HT1080 (cell line): ENCODE measurements around the gene PHACTR1. TPM values are rescaled to one million over a fixed set of nuclear protein-coding genes. Genes with fewer than 3 reads are reported as not detected.
"Not testable (repeated sequence)": the region's sequence is repeated elsewhere in the genome, so short reads cannot be mapped to it uniquely, and the experiment has no call there.

Source experiments
- DNase-seq: peaks from one replicate; pipeline ENCODE4 v3.0.0-alpha.2; 2015; ENCODE audit warnings: low read depth
- total RNA-seq: library from RNA; depleted of rRNA; stranded (reverse); fragments of >200 nt; shearing (Covaris generic); gene quantifications from 2 replicates; pipeline ENCODE4 v1.2.3, GENCODE V29; 2014

PHACTR1 gene
- total RNA-seq, 1 experiment from 2014 or later = 7.8 TPM

DNA sequence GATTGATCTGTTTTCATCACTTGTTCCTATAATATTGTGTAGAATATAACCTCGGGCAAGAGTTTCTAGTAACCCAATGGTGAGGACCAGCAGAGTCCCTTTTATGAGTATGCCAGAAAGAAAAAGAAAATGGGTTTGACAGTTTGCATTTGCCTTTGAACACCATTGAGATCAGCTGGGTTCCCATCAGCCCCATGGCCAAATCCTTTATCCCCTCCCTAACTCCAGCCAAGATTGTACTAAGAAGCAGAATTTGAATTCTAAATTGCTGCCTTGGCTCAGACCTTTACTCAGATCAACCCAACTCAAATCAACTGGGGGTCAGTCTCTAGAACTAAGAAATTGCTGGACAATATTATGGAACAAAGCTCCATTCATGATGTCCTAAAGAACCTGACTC lies 424.4 kb downstream of the PHACTR1 start:
- no peak for DNase-seq

DNA sequence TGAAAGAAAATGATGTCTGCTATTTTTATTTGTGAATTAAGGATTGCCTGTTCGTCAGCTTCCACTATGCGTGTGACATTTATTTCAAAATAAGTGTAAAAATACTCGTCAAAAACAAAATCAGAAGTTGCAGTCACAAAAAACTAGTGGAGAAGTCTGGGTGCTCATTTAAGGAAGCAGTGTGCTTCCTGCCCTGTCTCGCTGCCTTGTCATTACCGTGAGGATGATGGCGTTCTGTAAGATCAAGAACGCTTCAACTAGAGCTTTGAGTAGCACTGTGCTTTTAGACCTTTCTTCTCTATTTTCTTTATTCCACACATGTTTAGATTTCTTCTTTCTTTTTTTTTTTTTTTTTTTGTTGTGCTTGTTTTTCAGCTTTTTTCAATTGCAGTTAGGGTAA lies 424.8 kb downstream of the PHACTR1 start:
- DNase-seq = no peak

DNA sequence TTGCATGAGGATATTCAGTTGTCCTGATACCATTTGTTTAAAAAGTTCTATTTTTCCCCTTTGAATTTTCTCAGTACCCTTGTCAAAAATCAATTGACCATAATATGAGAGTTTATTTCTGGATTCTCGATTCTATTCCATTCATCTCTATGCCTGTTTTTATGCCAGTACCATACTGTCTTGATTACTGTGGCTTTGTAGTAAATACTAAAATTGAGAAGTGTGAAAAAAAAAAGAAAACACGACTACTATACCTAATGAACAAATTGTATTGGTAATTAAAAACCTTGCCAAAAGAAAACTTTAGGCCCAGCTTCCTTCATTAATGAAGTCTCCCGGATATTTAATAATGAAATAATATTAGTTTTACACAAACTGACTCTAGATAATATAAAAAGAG lies 426.0 kb downstream of the PHACTR1 start:
- DNase-seq = no peak

DNA sequence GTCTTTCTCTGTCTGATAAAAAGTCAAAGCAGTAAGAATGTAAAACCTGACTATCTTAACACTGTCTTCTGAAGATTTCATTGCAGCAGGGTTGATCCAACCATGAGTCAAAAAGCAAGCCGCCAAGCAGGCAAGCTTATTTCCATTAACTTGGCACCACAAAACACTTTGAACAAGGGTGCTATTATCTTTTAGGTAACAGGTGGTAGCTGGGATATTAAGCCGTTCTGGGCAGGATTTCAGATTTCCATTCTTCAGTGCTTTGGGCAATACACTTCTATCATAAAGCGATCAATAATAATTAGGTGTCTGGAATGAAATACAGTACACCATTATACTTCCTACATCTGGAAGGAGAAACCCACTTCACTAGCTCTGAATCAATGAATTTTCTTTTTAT lies 429.9 kb downstream of the PHACTR1 start:
- no peak for DNase-seq

DNA sequence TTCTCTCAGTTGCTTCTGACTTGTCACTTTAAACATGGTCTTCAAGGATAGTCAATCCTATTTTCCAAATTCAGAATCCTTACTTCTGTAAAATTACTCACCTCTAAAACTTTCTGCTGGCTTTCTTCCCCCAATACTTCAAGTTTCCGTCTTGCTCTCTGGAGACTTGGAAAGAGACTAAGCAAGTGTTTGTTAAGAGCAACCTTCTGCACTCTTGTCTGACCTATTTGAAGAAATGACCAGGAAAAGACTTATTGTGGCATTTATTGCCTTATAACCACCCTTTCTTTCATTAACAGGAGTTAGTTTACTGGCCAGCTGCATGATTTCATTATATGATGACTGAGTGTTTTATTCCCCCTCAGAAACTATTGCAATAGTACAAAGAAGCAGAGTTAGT lies 430.8 kb downstream of the PHACTR1 start:
- DNase-seq = no peak

DNA sequence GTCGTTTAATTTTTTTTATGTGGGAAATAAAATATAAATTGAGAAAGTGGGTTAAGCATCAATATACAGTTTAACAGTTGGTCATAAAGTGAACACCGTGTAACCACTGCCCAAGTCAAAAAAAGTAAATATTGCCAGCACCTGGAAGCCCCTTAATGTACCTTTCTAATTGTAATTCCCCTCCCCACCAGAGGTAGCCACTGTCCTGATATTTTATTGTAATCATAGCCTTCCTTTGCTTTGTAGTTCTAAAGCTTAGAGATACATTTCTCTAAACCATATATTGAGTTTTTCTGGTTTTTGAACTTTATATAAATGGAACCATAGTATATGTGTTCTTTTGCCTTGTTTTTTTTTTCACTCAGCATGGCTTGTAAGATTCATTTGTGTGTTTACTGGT lies 431.2 kb downstream of the PHACTR1 start:
- DNase-seq = no peak

DNA sequence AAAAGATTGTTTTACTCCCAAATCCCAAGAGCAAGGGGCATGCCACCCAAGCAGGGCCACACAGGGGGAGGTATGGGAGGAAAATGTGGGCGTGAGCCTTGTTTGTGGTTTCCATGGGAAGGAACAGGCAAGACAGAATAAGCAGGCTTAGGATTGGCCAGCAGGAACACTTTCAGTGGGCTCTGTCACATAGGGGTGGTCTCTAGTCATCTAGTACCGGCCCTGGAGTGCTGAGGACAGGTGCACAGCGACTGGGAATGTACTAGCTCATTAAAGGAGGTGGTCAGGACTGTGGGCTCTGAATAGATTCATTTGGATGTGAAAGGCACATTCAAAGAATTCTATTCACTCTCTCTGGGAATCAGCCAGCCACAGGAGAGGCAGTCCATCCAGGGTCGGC lies 436.2 kb downstream of the PHACTR1 start:
- DNase-seq = no peak

DNA sequence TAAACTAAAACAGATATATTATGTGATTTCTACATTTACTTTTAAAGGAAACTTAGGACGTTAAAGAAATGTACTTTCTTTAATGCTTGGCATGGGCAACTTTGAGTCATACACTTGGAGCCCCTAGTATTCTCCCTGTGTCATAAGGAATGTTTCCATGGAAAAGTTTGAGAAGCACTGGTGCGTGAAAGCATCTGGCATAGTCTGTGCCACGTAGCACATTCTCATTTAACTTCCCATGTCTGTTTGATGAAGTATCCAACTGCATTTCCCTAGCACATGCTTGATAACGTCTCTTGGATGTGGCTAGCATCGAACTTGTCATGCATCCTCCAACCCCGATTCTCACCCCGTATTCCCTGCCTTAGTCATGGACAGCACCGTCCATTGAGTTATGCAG lies 439.8 kb downstream of the PHACTR1 start:
- no peak for DNase-seq

DNA sequence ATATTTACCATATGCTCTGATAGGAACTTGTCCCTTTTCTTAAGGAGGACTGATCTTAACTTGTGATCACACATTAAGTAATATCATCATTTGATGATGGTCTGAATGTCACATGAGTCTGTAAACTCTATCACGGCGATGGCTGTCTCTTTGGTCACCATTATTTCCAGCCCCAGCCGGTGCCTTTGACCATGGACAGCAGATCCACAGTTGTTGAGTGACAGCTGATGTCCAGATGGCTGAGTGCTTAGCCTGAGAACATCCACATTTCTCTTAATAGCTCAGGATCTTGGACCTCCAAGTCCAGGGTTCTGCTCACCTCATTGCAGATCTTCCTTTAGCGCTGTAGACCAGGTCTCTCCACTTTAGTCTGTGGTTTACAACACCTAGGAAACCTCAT lies 440.7 kb downstream of the PHACTR1 start:
- DNase-seq = no peak

DNA sequence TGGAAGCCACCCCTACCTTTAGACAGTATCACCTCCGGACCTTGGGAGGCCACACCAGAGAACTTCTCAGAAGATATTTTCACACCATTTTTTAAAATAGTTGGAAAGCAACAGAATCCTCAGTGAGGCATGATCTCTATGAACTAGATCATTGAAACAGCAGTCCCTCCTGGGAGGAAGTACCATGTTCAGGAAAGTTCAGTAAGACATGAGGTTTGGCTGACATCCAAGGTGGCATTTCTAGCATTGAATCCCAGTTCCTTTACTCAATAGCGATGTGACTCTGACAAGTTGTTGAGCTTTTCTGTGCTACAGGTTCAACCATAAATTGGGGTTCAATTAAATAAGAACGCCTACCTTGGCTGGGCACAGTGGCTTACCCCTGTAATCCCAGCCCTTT lies 442.7 kb downstream of the PHACTR1 start:
- DNase-seq = peak; percentile 36

DNA sequence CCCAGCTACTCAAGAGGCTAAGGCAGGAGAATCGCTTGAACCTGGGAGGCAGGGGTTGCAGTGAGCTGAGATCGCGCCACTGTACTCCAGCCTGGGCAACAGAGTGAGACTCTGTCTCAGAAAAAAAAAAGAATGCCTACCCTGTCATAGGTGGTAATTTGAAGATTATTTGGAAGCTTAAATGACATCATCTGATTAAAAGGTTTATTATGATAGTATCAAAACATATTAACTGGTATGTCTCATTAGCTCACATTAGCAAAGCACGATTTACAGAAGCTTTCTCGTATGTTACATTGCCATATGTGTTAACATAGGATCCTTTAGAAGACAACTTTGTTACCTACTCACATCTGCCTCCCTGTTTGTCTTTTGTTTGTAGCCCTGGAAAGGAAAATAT lies 443.3 kb downstream of the PHACTR1 start:
- not testable (repeated sequence) for DNase-seq

DNA sequence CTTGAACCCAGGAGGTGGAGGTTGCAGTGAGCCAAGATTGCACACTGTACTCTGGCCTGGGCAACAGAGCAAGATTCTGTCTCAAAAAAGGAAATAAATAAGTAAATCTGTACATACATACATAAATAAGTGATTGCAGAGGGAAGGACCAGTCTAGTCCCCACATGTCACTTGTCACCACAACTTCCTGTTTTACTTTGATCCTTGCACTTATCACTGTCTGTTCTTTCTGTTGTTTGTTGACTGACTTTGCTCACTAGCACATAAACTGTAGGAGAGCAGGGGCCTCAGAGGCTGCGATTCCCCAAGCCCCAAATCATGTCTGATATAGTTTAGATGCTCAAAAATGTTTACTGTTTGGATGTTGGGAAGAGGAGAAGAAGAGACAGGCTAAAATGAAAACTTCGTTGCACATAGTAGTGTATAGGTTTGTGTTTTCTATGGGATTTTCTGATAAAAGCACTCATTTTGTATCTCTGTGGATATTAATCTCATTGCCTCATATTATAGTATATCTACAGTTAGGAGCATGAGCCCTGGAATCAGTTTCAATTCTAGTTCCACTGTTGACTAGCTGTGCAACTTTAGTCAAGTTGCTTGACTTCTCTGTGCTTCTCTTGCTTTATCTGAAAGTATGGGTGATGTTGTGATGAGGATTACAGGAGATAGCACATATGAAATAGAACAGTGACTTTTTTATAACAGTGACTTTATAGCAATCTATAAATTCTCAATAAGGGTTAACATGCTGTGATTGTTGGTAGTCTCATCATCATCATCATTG lies 446.8 kb downstream of the PHACTR1 start:
- no peak for DNase-seq

DNA sequence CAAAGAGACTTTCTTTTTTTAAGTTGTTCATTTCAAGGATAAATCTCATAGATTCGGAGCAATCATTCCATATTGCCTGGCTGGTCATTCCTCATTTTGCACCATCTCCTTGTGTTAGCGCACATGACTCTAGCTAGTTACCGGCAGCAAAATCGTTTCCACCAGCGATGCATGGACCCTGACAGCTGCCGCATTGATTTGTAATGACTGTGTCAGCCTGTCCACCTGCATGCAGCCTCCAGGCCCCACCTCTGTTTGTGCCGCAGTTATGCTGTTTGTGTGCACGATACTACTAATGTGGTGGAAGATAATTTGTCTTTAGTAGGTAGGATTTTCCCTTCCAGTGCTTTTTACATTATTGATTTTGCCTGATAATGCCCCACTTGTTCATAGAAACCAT lies 447.7 kb downstream of the PHACTR1 start:
- DNase-seq = no peak

DNA sequence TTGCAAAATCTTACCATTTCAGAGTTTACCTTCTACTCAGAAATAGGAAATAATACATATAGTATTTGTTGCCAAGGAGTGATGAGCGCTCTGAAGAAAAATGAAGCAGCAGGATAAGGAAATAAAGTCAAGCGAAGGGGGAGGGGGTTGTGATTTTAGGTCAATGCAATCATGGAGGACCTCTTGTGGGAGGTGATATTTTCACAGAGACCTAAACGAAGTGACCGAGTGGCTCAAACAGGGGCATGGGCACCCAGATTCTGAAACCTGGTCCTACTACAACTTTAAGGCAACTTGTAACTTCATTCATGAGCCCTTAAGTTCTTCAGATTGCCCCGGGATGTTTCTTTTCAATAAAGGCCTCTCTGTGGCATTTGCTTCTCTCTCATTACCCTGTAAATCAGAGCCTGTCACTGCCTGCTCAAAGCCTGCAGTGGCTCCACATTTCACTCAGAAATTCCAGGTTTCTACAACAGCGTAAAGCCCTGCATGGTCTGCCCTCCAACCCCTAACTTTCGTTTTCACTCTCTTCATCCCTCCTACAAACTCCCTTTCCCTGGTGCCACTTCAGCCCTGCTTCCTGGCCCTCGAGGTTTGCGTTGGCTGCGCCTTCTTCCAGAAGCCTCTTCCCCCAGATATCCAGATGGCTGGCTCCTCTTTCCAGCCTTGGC lies 449.1 kb downstream of the PHACTR1 start:
- DNase-seq = no peak

DNA sequence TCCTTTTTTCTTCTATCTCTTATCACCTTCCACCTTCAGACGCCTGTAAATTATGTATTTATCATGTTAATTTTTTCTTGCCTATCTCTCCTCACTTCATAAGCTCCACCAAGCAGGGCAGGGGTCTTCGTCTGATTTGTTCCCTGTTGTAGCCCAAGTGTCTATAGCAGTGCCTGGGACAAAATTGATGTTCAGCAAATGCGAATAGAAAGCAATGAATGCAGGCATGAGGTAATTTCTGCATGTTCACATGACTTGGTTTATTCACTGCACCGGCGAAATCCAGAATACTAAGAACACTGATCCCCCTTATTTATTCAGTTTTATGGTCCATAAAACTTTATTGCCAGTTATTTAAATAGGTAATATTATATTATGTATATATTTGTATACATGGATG lies 449.7 kb downstream of the PHACTR1 start:
- no peak for DNase-seq

DNA sequence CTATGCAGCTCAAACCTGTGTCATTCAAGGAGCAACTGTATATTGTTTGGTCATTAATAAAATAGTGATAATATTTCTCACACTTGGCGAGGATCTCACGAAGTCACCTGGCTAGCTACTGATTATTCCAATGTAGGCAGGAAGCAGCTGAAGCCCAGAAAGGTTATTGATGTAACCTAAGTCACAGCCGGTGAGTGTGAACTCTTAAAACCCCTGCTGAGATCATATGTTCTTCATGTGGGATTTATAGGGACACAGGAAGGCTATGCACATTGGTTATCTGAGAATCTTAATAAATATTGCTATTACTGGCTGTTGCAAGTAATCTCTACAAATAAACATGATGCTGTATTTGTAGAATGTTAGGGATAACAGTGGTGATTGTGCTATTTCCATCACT lies 450.3 kb downstream of the PHACTR1 start:
- no peak for DNase-seq

DNA sequence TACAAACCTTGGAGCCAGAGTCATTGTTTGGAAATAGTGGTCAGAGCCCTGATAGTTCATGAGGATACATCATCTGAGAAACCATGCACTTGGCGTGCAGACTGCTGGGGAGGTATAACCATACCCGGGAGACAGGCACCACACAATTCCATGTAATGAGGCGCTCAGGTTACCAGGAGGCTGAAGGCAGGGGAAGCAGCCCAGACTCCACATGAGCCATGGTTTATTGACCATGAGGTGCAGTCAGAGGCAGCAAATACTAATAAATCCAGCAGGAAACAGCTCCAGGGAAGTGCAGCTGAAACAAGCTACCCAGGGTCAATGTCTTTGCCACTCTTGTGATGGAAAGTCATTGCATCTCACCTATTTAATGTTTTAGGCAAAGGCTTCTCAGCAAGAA lies 455.7 kb downstream of the PHACTR1 start:
- no peak for DNase-seq

DNA sequence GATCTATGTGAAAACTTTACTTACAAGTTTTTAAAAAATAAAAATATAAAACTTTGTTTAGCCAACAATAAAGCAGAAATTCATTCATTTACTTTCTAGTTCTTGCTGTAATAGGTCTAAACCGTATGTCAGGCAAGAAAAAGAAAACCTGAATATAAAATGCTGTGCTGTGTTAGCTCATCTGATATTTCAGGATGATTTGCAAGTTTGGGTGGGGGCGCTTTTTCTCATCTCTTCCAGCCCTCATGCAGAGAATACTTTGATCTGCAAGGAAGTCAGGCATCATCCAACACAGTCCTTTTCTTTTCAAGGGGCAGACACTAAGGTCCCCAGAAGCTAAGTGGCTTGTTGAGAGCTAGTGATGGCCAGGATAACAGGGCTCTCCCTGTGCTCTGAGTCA lies 458.5 kb downstream of the PHACTR1 start:
- no peak for DNase-seq

DNA sequence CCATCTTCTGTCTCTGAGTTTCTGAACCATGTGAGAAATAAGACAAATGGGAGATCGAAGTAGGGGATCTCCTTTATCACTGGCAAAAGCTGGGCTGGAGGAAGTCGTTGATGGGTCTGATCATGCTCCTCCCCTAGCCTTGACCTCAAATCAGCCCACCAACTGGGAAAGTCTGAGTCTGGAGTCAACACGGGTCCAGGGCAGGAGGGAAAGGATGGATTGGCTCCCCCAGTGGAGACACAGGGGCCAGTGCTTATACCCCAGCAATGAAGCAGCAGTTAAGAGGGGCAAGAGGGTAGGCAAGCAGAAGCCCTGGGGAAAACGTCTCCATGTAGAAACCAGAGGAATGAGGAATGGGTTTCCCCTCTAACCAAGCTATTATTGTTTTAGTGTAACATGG lies 459.2 kb downstream of the PHACTR1 start:
- no peak for DNase-seq

DNA sequence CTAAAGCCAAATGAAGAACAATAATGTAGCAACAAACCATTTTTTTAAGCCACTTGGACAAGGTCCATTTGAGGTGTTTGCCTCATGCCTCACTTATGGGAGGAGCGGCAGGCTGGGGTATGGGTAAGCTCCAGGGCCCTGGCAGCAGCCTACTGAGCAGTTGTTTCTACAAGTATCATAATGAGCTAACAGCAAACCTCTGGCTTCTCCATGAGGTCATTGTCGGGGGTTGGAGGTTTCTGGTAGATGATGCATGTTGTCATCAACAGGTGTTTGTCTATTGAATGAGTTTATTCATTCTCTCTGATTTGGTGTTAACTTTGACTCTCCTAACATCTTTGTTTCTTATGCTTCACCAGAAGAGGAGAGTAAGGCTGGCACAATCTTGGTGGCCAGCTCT lies 461.1 kb downstream of the PHACTR1 start:
- no peak for DNase-seq

DNA sequence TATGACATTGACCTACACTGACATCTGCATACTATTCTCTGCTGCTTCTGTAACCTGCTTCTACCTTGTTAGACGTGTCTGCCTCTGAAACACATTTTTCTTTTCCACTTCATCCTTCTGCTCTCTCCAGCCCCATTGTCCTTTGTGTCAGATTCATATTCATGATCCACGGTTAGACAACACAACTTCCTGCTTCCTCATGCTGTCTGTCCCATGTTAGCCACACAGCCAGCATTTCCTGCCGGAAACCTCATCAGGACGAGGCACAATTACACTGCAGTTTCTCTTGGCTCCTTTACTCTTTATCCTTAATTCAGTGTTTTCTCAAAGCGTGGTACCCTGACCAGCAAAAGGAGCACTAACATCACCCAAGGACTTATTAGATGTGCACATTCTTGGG lies 461.5 kb downstream of the PHACTR1 start:
- peak; percentile 48 for DNase-seq

DNA sequence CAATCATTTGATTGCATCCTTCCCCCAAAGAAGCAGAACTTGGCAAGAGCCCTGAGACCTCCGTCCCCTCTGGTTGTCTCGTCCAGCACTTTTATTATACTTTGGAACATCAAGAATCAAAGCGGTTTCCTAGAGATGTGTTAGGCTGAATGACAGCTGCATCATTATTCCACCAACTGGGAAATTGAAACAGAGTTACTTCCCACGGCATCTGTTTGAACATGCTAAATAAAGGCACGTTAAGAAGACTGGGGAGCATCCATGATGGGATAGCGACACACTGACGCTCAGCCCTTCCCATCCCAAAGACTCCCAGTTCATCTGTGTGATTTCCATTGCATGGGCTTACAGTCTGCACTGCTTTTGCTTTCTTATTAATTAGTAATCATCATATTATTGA lies 464.0 kb downstream of the PHACTR1 start:
- no peak for DNase-seq

DNA sequence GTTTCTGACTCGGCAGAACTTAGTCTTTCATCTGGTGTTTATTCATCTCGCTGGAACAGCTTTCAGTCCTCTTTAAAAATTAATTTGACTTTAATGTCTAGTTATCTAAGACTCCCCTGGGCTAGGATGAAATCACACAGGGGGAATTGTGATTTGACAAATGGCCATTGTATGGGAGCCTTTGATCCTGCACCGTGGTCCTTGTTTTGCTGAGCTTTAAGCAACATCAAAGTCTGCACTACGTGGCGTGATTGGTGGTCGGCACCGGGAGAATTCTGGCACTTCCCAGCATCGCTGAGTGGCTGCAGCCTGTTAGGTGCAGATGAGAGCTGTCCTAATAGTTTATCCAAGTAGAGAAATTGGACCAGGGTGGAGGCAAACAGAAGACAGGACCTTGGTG lies 464.8 kb downstream of the PHACTR1 start:
- no peak for DNase-seq
